Measurements from ENCODE around the gene GPN3. TPM values are rescaled to one million over a fixed set of nuclear protein-coding genes. Genes with fewer than 3 reads are reported as not detected.
"Not testable (repeated sequence)": the region's sequence is repeated elsewhere in the genome, so short reads cannot be mapped to it uniquely, and the experiment has no call there.

GPN3 gene
- polyA plus RNA-seq, 2 of the 4 experiments (the other 2 are of a cell fraction), result 39.2 to 63.8 TPM

- ATAC-seq, result no peak
- POLR2A ChIA-PET, result interaction anchor here (0.5 to 1.3 kb wide), 10 partner anchors 14 to 433 kb away, joined by 3 to 10 read pairs (median 6); partner anchors contain the start of genes ANKRD13A, ARPC3, FAM216A and GPN3
Measured at GRCh38 chr12:110431957-110432587, 36.0 kb downstream of the GPN3 start.

GRCh38 chr12:110429676-110430075 lies 38.4 kb downstream of the GPN3 start:
- CTCF ChIA-PET, result interaction anchor here (1.0 to 2.4 kb wide), 2 partner anchors 326 to 330 kb away, joined by 3 to 12 read pairs; no protein-coding TSS in a partner anchor
- 0 out of 6 replicates have a peak, but pooled peaks of 1 of the 2 experiments have one; percentile 36 for ATAC-seq
- H3K9me3 ChIP-seq; H3K4me2 ChIP-seq; H3K4me1 ChIP-seq; FAIRE-seq; H3K4me3 ChIP-seq; POLR2A ChIA-PET; H3K27ac ChIP-seq; DNase-seq (ENCODE audit: low read depth in 1 of 2, low spot score in 1 of 2): not testable (repeated sequence)
- 93% methylated on average over 15 of the region's 15 CpGs for WGBS (ENCODE audit: missing lambda C conversion rate)

More at GRCh38 chr12:110431957-110432587, 36.0 kb downstream of the GPN3 start:
- WGBS (ENCODE audit: missing lambda C conversion rate), result 71% methylated on average over 12 of the region's 12 CpGs
- H3K27ac ChIP-seq, result peak overlapping the region; percentile 76 to 90
- CTCF ChIA-PET, result interaction anchor here (0.5 to 3.7 kb wide), 65 partner anchors 10 to 809 kb away, joined by 3 to 30 read pairs (median 5); partner anchors contain the start of genes ANKRD13A, ARPC3, FAM216A and GPN3
- 0 out of 3 replicates have a peak, but pooled peaks cover 3% of the 10 kb centered on the region for H3K4me1 ChIP-seq
- no peak for TF ChIP-seq KDM1A (IDR thresholded peaks at IDR 0.05; ENCODE audit: low read depth)
- TF ChIP-seq FOXS1 (CRISPR knock-in tag; IDR thresholded peaks at IDR 0.05), result no peak
- TF ChIP-seq JUNB (IDR thresholded peaks at IDR 0.05), result no peak
- no peak for TF ChIP-seq ATOH8 (CRISPR knock-in tag; IDR thresholded peaks at IDR 0.05; ENCODE audit: low read depth)
- no peak for TF ChIP-seq NPAS2 (CRISPR knock-in tag; IDR thresholded peaks at IDR 0.05; ENCODE audit: borderline replicate concordance)
- no peak for TF ChIP-seq BCL3 (IDR thresholded peaks at IDR 0.05)
- no peak for TF ChIP-seq CTCF (IDR thresholded peaks at IDR 0.05)
- no peak for TF ChIP-seq BHLHE40 (IDR thresholded peaks at IDR 0.05; ENCODE audit: low read depth, low read length)
- TF ChIP-seq HOXB13 (CRISPR knock-in tag; IDR thresholded peaks at IDR 0.05; ENCODE audit: low read depth), result no peak
- no peak for TF ChIP-seq TP53 (CRISPR knock-in tag; IDR thresholded peaks at IDR 0.05)
- no peak for TF ChIP-seq PHF8 (IDR thresholded peaks at IDR 0.05; ENCODE audit: borderline replicate concordance, low read depth)
- no peak for TF ChIP-seq EP300 (IDR thresholded peaks at IDR 0.05)
- no peak for TF ChIP-seq ELK1 (IDR thresholded peaks at IDR 0.05; ENCODE audit: low read depth, low read length)
- DNase-seq (ENCODE audit: low read depth in 1 of 2, low spot score in 1 of 2) (no peak), FAIRE-seq (no peak)
- H3K4me3 ChIP-seq, result peak overlapping the region; percentile 45
- H3K9me3 ChIP-seq, result no peaks in the 10 kb centered on the region
- peak overlapping the region; percentile 52 for H3K4me2 ChIP-seq

- FAIRE-seq (no peak), ATAC-seq (no peak), DNase-seq (ENCODE audit: low read depth in 1 of 2, low spot score in 1 of 2) (no peak)
- TF ChIP-seq ZNF302 (CRISPR knock-in tag; IDR thresholded peaks at IDR 0.05), result no peak
- no peak for TF ChIP-seq PBX3 (IDR thresholded peaks at IDR 0.05)
- TF ChIP-seq BHLHE40 (IDR thresholded peaks at IDR 0.05; ENCODE audit: low read depth, low read length), result no peak
- TF ChIP-seq CHD2 (IDR thresholded peaks at IDR 0.05; ENCODE audit: low read length, partially characterized antibody), result no peak
- H3K4me2 ChIP-seq, result no peak overlapping the region
- WGBS (ENCODE audit: missing lambda C conversion rate), result 41% methylated on average over 3 of the region's 3 CpGs
- H3K4me3 ChIP-seq, result no peak overlapping the region
- ChIA-PET POLR2A (no interaction called here), CTCF (interaction anchor here (0.6 to 2.6 kb wide), 4 partner anchors 10 to 391 kb away, joined by 4 to 5 read pairs (median 4); no protein-coding TSS in a partner anchor)
- no peaks in the 10 kb centered on the region for H3K9me3 ChIP-seq
- H3K27ac ChIP-seq, result no peak overlapping the region
- H3K4me1 ChIP-seq, result peaks cover 4% of the 10 kb centered on the region; the same call in 2 of the 3 replicates
Measured at GRCh38 chr12:110426406-110426805, 41.7 kb downstream of the GPN3 start.
